Hepatocyte (in vitro differentiated cells): ENCODE data around the gene AKAP10.

Experiments
- CTCF ChIP-seq: fragments of 200-600 bp; sonication (generic); IDR thresholded peaks from 2 replicates; pipeline ENCODE4 v1.5.1; 2016; ENCODE audit warnings: antibody characterized with exemption, mild to moderate bottlenecking; ENCODE audit not compliant: poor library complexity
- EZH2 ChIP-seq: fragments of 200-600 bp; sonication (generic); IDR thresholded peaks from 2 replicates; pipeline ENCODE4 v1.6.1; 2016; ENCODE audit warnings: antibody characterized with exemption, mild to moderate bottlenecking, borderline replicate concordance
- EZH2phosphoT487 ChIP-seq: fragments of 200-600 bp; sonication (generic); IDR thresholded peaks from one replicate; pipeline ENCODE4 v1.6.1; 2018; ENCODE audit warnings: antibody characterized with exemption, mild to moderate bottlenecking, low read depth, moderate library complexity; ENCODE audit not compliant: unreplicated experiment, severe bottlenecking

- TF ChIP-seq CTCF: no peak
- TF ChIP-seq EZH2phosphoT487: no peak
- no peak for TF ChIP-seq EZH2
These were observed 72.1 kb downstream of the AKAP10 start for GRCh38 chr17:19905502-19905901.
